Fibroblast of the aortic adventitia (primary cell): ENCODE results near the gene TPSAB1. TPM values are rescaled to one million over a fixed set of nuclear protein-coding genes. Genes with fewer than 3 reads are reported as not detected.
"Not testable (repeated sequence)": the region's sequence is repeated elsewhere in the genome, so short reads cannot be mapped to it uniquely, and the experiment has no call there.

Experiments
- DNase-seq: peaks from one replicate; pipeline ENCODE4 v3.0.0-alpha.2; 2010; ENCODE audit warnings: low read depth
- H3K4me3 ChIP-seq: 2 replicates; pipeline ENCODE4 v1.5.1; 2011; ENCODE audit warnings: low read depth, mild to moderate bottlenecking, control low read depth, low read length, moderate library complexity
- CTCF ChIP-seq: IDR thresholded peaks from 2 replicates; pipeline ENCODE4 v1.5.1; 2011; ENCODE audit warnings: mild to moderate bottlenecking, low read length, control low read depth, inconsistent platforms; ENCODE audit not compliant: insufficient read depth
- total RNA-seq: library from RNA; depleted of rRNA; stranded (reverse); fragments of >200 nt; gene quantifications from 2 replicates; pipeline ENCODE4 v1.2.3, GENCODE V29; 2012; ENCODE audit warnings: low replicate concordance

The TPSAB1 gene
- not detected in 2 replicates for total RNA-seq

GRCh38 chr16:1240436-1240835 is at the start of gene TPSAB1:
TPSAB1 (plus strand) TSS chr16:1240705; CDS start chr16:1240939, 234 bp downstream.
- not testable (repeated sequence) for H3K4me3 ChIP-seq, DNase-seq

GRCh38 chr16:1190789-1191188 is 49.7 kb upstream of the TPSAB1 start:
- not testable (repeated sequence) for DNase-seq, H3K4me3 ChIP-seq

- DNase-seq = no peak
- TF ChIP-seq CTCF = no peak
- no peak overlapping the region for H3K4me3 ChIP-seq
These were observed 48.0 kb upstream of the TPSAB1 start for GRCh38 chr16:1192384-1193073.

GRCh38 chr16:1193143-1193824 is 47.2 kb upstream of the TPSAB1 start:
- DNase-seq = no peak
- no peak overlapping the region for H3K4me3 ChIP-seq
- TF ChIP-seq CTCF = no peak

- TF ChIP-seq CTCF = no peak
- no peak overlapping the region for H3K4me3 ChIP-seq
- DNase-seq = no peak
These were observed 46.5 kb upstream of the TPSAB1 start for GRCh38 chr16:1193825-1194581.

- peak; percentile 66 for TF ChIP-seq CTCF
- H3K4me3 ChIP-seq = no peak overlapping the region
- no peak for DNase-seq
These were observed 45.7 kb upstream of the TPSAB1 start for GRCh38 chr16:1194665-1195392.

- DNase-seq = no peak
- TF ChIP-seq CTCF = no peak
- no peak overlapping the region for H3K4me3 ChIP-seq
These were observed 45.2 kb upstream of the TPSAB1 start for GRCh38 chr16:1195393-1195666.
